Adipose tissue (tissue), 3 donors: ENCODE results near the gene BACH2. TPM values are rescaled to one million over a fixed set of nuclear protein-coding genes. Genes with fewer than 3 reads are reported as not detected.

ENCODE experiments used
- H3K27ac ChIP-seq: one replicate; pipeline ENCODE4 v1.5.1; 2013; ENCODE audit warnings: low read depth, low read length
- WGBS, 3 donors: extraction: QIAGEN DNeasy Blood & Tissue Kit; methylation state at CpG; one replicate each; pipeline ENCODE4 v1.1.7; 2013; 5-methylcytosine and 5-hydroxymethylcytosine counted together
- polyA plus RNA-seq, 3 donors: library from polyadenylated mRNA; stranded (reverse); fragments of 200-250 nt; gene quantifications; one replicate each; pipeline ENCODE4 v1.2.3, GENCODE V29; 2013
- donor health status: healthy with polysubstance abuse.
- donor health status: Bipolar disorder and iron deficiency.
- donor health status: healthy.

Gene BACH2
- polyA plus RNA-seq, 3 donors: 0.52 to 0.79 (median 0.53) TPM

GRCh38 chr6:90101403-90101802, 195.2 kb downstream of the BACH2 start:
- 49 to 84% (median 70%) methylated on average over 1 of the region's 1 CpG for WGBS, 3 donors
- H3K27ac ChIP-seq: no peak overlapping the region

DNA sequence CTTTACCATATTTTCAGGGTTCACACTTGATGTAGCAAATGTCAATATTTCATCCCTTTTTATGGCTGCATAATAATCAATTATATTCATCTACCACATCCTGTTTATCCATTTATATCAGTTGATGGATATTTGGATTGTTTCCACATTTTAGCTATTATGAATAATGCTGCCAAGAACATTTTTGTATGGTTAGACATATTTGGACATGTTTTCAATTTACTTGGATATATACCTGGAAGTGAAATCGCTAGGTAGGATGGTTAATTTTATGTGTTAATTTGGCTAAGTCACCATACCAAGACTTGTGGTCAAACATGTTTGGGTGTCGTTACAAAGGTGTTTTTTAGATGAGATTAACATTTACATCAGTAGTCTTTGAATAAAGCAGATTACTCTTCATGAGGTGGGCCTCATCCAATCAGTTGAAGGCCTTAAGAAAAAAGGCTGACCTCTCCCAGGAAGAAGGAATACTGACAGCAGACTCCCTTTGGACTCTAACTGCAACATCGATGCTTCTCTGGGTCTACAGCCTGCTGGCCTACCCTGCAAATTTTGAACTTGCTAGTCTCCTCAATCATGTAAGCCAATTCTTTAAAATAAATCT, 196.5 kb downstream of the BACH2 start:
- 94 to 96% (median 96%) methylated on average over 3 of the region's 3 CpGs for WGBS, 3 donors

DNA sequence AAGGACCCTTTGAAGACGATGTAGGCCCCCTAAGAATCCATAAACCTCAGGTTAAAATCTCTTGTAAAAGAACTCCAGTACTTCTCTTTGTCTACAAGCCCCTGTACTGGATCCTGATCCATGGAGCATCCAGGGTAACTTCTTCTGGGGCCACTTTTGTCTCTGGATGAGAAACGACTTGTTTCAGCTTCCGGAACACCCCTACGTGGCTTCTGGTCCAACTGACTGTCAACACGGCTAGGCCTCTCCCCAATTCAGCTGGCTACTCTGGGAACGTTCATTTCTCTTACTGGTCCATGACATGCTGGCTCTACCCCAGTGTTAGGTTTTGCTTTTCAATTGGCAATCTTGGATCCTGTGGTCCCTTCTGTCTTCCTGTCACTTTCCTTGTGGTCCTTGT, 198.0 kb downstream of the BACH2 start:
- 30 to 59% (median 38%) methylated on average over 6 of the region's 6 CpGs for WGBS, 3 donors
- no peak overlapping the region for H3K27ac ChIP-seq

More for the DNA sequence above, 196.5 kb downstream of the BACH2 start:
- H3K27ac ChIP-seq: no peak overlapping the region

DNA sequence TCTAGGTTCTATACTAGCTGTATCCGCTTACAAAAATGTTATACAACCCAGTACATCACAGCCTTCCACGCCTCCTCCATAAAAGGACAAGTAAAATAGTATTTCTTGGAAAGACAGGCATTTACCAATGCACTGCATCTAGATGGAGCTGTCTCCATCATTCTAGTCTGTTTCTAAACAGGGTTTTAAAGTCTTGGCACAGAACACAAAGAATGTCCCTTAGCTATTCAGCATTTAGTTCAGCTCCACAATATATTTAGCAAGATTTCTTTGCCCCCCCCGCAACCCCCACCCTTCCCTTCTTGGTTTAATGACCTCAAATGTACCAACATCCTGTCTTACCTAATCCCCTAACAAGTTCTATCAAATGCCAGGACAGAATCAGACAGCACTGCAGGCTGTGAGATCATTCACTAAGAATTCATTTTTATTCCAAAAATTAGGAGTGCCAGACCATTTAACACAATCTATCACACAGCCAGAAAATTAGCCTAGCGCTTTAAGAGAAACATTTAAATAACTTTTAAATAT, 198.6 kb downstream of the BACH2 start:
- H3K27ac ChIP-seq: no peak overlapping the region
- 19 to 45% (median 28%) methylated on average over 4 of the region's 4 CpGs for WGBS, 3 donors

GRCh38 chr6:90097356-90097755, 199.3 kb downstream of the BACH2 start:
- WGBS, 3 donors: 73 to 75% (median 74%) methylated on average over 7 of the region's 7 CpGs
- no peak overlapping the region for H3K27ac ChIP-seq

DNA sequence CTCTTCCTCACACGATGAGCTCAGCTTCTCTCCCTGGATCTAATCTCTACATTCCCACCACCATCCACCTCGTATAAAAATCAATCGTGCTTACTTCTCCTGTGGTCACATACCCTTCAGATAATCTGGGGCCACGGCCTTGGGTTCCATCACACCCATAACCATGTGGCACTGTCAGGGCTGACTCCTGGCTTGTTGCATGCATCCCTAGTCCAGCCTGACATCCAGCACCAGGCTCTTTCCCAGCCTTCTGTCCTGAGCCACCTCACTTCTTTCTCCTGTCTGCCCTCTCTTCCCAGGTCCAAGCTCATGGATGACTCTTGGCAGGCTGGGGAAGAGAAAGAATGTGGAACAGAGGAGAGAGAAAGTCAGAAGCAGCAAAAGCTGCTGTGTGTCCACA, 199.8 kb downstream of the BACH2 start:
- H3K27ac ChIP-seq: no peak overlapping the region

GRCh38 chr6:90095788-90096187, 200.9 kb downstream of the BACH2 start:
- 71 to 73% (median 72%) methylated on average over 3 of the region's 3 CpGs for WGBS, 3 donors
- no peak overlapping the region for H3K27ac ChIP-seq

More for the DNA sequence above, 199.8 kb downstream of the BACH2 start:
- WGBS, 3 donors: 76 to 92% (median 89%) methylated on average over 4 of the region's 4 CpGs

DNA sequence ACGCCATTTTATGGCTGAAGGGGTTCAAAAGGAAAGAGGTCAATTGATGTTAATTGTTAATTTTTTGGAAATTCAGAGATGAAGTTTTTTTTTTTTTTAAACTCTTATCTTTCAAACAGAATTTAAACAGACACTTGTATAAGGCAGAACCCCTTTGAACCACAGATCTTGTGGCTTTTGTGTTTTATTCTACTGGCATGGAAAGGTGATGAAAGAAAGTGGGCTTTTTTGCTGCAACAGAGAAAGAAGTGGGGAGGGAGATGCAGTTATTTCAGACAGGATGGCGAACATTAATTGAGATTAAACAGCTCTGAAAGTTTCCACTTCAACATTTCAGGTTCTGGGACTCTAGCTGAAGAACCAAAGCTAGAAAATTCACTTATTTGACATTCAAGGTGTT, 201.5 kb downstream of the BACH2 start:
- H3K27ac ChIP-seq: no peak overlapping the region

GRCh38 chr6:90093558-90094073, 203.0 kb downstream of the BACH2 start:
- no peak overlapping the region for H3K27ac ChIP-seq
- 78 to 96% (median 94%) methylated on average over 3 of the region's 3 CpGs for WGBS, 3 donors

More for the DNA sequence above, 201.5 kb downstream of the BACH2 start:
- 78 to 93% (median 90%) methylated on average over 2 of the region's 2 CpGs for WGBS, 3 donors

- 84 to 92% (median 92%) methylated on average over 2 of the region's 2 CpGs for WGBS, 3 donors
- H3K27ac ChIP-seq: no peak overlapping the region
These were observed 205.8 kb downstream of the BACH2 start for GRCh38 chr6:90090866-90091265.

GRCh38 chr6:90088009-90088408, 208.6 kb downstream of the BACH2 start:
- no peak overlapping the region for H3K27ac ChIP-seq

DNA sequence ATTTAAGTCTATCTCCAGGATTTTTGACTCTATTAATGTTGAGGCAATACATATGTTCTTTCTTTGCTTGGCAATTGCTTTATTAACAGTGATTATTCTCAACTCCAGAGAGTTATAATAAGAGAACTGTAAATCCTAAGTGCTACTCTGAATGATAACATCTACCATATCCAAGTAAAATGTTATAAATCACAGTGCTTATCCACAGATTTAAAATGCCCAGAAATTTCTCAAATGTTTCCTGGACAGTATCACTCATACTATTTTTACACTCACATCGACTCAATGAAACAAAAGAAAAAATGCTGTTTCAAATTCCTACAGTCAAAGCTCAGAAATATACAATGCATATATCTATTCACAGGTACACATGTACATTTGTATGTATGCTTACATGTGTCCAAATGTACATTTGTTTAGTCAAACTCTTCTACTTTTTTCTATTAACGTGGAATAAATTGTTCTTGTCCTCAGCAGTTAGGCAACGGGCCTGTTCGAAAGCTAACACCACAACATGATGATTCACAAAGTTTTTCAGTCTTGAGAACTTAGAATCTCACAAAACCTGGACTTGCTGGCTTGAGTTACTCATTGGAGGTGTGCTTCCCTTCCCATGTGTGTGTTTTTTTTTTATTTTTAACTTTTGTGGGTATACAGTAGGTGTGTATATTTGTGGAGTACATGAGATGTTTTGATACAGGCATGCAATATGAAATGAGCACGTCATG, 209.4 kb downstream of the BACH2 start:
- no peak overlapping the region for H3K27ac ChIP-seq

DNA sequence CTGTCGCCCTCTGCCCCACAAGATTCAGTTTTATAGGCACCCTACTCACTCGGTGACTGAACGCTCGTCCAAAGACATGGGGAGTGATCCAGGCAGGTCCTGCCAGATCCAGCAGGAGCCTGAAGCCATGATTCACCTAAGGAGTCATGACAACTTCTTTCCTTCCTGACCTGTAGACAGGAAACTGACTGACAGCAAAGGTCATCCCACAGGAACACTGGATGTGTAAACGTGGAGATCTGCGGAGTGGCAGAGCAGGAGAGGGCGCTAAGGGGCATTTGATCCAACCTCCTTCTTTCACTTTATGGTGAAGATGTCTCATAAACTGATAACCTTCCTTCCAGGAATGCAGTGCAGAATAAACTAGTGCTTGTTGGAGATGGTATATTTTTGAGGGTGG, 210.1 kb downstream of the BACH2 start:
- WGBS, 3 donors: 78 to 87% (median 79%) methylated on average over 7 of the region's 7 CpGs
- no peak overlapping the region for H3K27ac ChIP-seq

More for the DNA sequence above, 209.4 kb downstream of the BACH2 start:
- WGBS, 3 donors: 83 to 87% (median 83%) methylated on average over 5 of the region's 5 CpGs

GRCh38 chr6:90083891-90084290, 212.8 kb downstream of the BACH2 start:
- 57 to 81% (median 67%) methylated on average over 4 of the region's 4 CpGs for WGBS, 3 donors
- H3K27ac ChIP-seq: no peak overlapping the region

DNA sequence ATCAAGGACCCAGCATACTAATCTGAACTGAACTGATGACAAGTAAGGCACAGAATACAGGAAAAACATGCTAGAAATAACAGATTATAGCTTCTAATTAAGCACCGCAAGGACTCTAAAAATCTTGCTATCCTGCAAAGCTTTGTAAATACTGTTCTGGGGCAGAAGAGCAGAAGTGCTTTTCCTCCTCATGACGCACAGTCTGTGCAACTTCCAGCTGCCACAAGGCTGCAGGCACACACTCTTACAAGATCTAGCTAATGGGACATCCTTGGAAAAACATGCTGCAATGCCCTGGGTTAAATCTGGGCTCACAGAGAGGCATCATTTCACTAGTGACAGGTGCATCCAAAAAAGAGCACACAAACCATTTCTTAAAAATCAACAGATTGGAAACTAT, 213.8 kb downstream of the BACH2 start:
- H3K27ac ChIP-seq: no peak overlapping the region

DNA sequence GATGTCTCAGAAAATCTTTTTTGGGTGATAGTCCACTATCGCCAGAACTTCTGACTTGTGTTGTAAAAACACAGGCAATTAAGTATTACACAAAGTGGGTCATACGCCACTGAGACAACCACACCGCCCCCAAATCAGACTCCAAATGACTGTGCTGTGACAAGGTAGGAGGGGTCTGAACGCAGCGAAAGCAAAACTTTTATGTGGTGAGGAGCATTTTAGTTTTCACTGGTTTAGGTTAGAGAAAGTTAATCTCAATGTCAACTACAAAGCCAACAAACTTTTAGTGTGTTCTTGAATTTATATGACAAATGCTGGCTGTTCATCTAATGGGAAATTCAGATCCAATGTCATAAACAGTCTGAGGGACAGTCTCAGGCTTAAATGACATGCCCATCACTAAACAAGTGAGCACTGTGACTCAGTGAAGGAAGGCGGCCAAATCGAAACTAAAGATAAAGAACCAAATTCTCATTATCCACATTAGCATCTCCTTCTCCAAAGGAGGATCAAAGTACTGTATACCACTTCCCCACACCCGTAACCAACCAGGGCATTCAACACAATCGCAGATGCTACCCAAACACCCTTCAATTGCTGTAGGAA, 215.7 kb downstream of the BACH2 start:
- no peak overlapping the region for H3K27ac ChIP-seq
- 85 to 89% (median 89%) methylated on average over 9 of the region's 9 CpGs for WGBS, 3 donors

More for the DNA sequence above, 213.8 kb downstream of the BACH2 start:
- 64 to 85% (median 81%) methylated on average over 2 of the region's 2 CpGs for WGBS, 3 donors

DNA sequence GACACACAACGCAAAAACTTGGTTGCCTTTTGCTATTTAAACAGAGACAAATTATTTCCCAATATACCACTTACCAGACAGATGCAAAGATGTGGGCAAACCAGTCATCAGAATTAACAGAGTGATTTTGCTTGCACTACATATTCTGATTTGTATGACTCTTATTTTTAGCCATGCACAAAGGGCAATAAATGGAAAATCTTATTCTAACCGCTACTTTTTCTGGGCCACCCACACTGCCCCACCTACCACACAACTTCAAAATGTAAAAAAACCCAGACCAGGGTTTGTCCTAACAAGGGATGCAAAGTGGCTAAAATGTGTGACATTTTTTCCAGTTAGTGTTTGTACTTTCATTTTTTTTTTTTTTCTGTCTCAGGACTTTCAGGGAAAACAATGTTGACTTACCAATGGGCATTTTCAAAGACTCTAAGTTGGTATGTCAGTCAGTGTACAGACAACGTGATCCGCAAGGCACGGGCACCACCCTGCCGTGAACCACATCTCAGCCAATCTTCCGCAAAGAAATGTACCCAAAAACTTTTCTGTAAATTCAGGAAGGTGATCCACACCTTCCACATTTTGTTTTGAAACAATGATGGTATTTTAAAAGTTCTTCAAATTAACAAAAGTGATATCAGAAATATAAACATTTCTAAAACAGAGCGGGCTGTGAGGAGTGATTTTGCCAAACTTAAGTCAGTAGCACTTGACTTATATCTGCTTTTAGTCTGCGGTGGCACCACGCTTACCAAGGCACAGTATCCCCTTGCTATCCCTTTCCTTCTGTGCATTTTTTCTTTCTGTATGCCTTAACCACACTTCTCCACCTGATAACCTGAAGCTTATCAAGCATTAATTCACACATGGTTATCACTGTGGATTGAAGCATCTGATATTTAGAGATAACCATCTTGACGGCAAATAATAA, 216.8 kb downstream of the BACH2 start:
- 87 to 92% (median 90%) methylated on average over 11 of the region's 11 CpGs for WGBS, 3 donors
- H3K27ac ChIP-seq: no peak overlapping the region
